GM19463 (cell line): ENCODE data around the gene MLF1.
A peak's percentile ranks its signal among the peaks of the same experiment; 100 is the strongest.

Experiments
- ATAC-seq: cut with Tn5 transposase; IDR thresholded peaks from one replicate; pipeline ENCODE4 v1.9.1; 2021; ENCODE audit warnings: mild to moderate bottlenecking, moderate library complexity; ENCODE audit not compliant: unreplicated experiment

MLF1 gene

DNA sequence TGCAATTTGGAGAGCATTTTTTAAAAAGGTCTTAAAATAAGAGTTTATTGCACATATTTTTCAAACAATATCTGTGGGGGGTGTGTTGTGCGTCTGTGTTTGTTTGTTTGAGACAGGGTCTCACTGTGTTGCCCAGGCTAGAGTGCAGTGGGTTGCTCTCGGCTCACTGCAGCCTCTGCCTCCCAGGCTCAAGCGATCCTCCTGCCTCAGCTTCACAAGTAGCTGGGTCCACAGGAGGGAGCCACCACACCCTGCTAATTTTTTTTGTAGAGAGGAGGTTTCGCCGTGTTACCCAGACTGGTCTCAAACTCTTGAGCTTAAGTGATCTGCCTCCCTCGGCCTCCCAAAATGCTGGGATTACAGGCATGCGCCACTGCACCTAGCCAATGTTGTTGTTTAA, 2.7 kb downstream of the MLF1 start:
- no peak for ATAC-seq

DNA sequence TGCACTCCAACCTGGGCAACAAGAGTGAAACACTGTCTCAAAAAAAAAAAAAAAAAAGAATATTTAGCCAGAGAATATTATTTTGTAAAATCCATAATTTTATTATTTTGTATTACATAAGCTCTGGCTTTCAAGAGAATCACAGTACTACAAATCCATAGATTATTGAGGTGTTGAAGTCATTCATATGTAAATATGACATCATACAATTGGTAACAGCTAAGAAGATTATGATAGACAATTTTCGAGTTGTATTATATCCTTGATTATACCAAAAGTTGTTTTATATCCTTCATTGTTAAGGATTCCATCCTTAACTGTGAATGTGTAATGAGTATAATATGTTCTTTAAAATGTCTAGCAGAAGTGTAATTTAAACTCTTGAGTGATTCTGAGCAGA, 3.7 kb downstream of the MLF1 start:
- no peak for ATAC-seq

DNA sequence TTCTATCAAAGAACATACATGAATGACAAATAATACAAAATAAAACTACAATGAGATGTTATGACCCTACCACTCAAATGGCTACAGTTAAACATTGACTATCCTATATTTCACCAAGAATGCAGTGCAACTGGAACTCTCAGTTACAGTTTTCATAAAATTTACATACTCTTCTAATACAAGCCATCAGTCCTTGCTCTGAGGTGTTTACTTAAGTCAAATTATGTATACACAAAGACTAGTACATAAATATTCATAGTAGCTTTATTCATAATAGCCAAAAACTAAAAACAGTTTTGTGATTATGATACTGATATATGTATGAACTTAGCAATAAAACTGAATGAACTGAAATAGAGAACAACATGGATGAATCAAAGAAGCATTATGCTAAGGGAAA, 19.2 kb downstream of the MLF1 start:
- ATAC-seq, result no peak

DNA sequence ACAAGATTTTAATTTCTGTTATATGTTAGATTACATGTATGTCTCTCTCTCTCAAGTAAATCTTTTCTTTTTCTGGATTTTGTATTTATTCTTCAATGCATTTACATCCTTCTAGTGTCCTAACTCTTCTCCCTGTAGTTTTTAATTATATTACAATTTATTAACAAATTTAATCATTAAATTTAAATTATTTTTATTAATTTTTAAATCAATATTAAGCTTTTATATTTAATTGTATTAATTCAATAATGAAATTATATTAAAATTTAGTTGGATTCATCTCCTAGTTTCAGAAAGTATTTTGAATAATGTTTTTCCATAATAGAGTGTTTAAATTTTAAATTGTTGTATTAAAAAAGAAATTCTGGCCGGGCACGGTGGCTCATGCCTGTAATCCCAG, 29.8 kb downstream of the MLF1 start:
- no peak for ATAC-seq

DNA sequence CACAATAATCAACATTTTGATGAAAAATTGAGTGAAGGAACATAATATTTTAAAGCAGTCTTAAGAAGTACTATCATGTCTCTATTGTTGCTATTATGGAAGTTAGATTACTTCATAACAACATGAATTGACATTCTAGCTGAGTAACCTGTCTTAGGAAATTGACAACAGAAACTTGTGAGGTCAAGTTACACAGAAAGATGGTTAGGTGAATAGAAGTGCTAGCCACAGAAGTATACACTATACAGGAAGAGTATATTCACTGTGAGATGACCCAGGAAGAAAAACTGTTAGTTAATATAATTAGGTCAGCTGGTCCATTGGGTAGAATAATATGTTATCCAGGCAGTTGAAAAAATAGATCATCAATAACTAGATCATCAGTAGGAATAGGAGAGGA, 31.2 kb downstream of the MLF1 start:
- no peak for ATAC-seq

DNA sequence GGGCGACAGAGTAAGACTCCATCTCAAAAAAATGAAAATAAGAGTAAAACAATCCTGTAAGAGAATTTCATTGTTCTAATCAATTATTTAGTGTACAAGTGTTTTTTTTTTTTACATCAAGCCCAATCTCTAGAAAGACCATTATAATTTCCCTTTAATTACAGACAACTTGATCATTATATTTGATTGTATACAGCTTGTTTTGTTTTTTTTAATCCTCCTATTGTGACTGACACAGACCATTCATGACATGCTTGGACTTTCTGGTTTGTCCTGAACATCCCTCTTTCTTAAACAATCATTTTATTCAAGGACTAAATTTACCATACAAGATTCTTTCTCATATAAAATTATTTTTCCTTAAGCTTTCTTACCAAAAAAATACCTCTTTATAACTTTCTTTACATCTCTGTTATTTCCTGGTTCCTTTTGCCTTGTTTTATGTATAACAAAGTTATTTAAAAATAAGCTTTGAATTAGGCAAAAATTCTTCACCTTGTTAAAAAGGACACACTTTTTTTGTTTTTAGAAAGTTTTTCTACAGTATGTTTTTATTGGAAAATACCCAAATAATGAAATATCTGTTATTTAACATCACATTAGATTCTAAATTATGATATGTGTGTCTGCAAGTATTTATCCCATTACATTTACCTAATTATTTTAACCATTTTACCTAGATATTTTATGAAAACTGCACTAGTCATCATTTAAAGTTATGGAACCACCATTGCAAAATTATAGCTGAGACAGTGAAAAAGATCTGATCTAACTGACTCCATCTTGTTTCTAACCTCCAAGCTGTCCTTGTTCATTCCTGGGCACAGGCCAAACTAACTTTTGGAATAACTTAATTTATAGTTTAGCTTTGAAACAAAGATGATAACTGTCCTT, 47.2 kb downstream of the MLF1 start:
- ATAC-seq, result no peak

DNA sequence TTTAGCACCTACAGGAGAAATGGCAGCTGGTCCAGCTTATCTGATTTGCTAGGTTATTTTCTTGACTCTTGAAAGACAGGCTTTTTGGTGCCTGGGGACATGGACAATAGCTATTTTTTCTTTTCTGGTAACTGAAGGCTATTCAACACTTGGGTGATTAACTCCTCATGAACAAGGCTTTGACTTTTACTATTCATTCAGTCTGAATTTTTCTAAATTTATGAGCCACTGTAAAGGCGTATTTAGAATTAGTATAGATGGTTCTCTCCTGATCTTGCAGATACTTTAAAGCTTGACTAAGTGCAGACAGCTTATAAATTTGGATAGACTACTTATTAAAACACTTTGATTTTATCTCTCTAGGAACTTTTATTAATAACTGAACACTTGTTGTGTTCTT, 54.9 kb downstream of the MLF1 start:
- no peak for ATAC-seq

DNA sequence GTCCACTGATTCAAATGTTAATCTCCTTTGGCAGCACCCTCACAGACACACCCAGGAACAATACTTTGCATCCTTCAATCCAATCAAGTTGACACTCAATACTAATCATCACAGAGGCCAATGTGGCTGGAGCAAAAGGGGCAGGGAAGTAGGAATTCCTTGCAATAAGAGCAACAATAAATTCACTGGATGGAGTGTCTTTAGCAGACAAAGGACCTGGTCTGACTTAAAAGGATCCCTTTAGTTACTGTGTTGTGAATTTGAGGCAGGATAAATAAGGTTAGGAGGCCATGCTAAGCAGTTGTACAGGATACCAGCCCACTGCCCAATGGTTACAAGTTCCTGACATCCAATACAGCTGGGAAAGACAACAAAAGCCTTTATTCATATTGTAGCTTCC, 61.0 kb downstream of the MLF1 start:
- ATAC-seq, result no peak

DNA sequence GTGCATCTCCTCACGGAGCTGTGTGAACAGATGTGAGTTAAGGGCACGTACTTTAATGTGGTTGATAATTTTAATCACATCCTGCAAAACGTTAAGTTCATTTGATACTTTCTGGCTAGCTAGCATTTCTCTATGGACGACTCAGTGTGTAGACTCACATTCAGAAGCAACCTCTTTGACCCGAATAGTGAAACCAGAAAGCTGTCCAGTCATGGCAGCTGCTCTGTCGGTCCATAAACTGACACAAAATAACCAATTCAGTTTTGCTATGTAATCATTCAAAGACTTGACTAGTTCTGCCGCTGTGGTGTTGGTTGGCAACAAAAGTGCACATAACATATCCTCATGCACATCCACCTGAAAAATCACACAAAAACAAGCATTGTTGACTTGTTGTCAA, 69.7 kb downstream of the MLF1 start:
- ATAC-seq, result no peak

DNA sequence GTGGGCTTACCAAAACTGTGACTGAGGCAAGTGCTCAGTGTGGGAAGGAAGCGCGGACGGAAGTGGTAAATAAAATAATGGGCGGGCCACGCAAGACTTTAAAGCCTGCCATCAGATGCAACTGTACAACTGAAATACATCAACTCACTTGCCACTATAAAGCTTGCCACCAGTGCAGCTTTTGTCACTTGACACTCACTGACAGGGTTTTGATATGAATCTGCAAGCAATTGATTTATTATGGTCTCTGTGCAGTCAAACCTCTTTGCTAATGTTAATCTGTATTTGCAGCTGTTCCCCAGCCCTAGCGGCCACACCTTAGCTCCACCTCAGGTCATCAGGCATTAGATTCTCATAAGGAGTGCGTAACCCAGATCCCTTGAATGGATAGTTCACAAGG, 71.0 kb downstream of the MLF1 start:
- no peak for ATAC-seq

DNA sequence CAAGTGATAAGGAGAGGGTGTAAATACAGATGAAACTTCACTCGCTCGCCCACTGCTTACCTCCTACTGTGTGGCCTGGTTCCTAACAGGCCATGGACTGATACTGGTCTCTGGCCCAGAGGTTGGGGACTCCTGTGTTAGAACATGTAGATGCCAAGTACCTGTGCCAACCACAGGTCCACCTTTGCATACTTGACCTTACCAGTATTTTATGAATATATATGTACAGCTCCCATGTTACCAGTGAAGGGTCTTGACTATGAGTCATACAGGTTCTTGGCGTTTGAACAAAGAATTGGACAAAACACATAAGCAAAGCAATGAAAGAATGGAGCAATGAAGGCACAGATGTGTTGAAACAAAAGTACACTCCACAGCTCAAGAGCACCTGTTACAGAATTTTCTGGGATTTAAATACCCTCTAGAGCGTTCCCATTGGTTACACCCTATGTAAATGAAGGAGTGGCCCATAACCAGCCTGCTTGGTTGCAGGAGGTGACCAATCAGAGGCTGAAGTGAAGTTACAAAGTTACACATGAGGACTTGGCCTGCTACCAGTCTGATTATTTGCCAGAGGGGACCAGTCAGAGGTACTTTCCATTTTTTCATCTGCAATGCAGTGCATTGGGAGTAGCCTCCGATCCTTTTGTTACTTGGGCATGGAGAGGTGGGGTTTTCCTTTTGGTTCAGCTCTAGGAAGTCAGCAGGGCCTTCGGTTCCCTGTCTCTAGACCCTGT, 71.6 kb downstream of the MLF1 start:
- ATAC-seq, result no peak

DNA sequence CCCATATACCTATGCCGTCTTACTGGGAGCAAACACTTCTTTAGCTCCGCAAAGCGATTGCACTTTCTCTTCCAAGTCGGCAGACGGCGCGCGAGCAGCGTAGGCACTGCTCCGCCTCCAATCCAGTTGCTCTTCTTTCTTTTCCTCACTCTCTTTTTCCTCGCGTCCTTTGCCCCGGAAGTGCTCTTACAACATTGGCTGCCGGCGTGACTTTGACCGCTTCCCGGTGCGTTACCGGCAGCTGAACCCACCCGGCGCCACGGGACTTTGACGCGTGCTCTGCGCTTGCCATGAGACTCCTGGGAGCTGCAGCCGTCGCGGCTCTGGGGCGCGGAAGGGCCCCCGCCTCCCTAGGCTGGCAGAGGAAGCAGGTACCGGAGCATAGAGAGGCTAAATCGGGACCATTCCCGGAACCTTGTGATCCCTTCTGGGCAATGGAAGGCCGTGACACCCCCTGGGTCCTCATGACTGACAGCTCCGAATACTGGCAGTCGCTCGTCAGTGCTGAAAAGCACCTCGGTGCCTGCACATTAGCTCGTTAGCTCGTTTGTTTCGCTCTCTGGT, 73.4 kb downstream of the MLF1 start, which contains the start of gene GFM1:
Gene GFM1, plus strand, starts transcription at position 183 of the 564 bp plus-strand sequence. Its CDS starts 108 bp downstream, at position 291.
- ATAC-seq, result peak; percentile 98

DNA sequence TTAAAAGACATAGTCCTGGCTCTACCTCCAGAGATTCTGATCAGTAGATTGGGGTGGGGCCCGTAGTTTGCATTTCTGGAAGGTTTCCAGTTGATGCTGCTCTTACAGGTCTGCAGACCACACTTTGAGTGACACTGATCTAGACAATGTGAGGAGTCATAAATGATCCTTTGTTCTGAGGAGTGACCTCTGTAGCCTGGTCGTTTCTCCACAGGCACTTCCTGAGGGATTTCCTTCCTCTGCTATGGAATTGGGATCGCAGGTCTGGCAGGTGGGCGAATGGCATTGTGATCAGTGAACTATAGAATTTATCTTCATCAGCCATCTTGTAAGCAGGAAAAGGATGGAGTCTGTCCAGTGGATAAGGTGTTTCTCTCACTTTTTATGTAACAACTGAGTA, 78.8 kb downstream of the MLF1 start:
- no peak for ATAC-seq

DNA sequence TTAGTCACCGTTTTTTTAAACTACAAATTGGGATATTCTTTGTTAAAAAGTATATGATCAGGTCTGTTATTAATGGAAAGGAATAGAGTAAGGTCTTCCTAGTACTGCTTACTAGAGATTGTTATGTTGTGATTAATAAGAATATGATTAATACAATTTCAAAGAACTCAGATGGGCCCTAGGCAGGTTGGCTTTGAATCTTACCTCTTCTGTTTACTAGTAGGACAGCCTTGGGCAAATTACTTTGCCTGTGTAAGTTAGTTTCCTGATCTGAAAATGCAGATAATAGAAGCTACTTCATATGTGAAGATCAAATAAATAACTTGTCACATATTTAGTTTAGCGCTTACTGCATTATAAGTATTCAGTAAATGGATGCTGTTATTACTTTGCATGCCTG, 80.2 kb downstream of the MLF1 start:
- ATAC-seq, result no peak

DNA sequence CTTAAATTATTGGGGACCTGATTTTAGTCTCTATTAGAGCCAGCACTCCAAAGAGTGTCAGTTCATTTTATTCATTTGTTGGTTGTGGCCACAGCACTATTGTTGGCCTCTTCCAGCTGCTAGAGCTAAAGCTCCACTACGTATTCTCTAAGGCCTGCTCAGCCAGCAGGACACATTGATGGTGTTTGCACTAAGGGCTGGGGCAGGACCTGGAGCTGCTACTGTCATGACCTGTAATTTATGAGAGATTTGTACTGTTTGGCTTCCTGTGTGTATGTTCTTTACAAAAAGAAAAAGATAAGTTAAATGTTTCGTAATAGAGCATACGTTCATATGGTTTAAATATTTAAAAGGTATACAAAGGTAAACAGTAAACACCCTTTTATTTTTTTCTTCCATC, 81.5 kb downstream of the MLF1 start:
- no peak for ATAC-seq
